ENCODE data around the gene PERCC1. TPM values are rescaled to one million over a fixed set of nuclear protein-coding genes. Genes with fewer than 3 reads are reported as not detected.

The PERCC1 gene
- total RNA-seq, 1 experiment from 2014 or later, result not detected

DNA sequence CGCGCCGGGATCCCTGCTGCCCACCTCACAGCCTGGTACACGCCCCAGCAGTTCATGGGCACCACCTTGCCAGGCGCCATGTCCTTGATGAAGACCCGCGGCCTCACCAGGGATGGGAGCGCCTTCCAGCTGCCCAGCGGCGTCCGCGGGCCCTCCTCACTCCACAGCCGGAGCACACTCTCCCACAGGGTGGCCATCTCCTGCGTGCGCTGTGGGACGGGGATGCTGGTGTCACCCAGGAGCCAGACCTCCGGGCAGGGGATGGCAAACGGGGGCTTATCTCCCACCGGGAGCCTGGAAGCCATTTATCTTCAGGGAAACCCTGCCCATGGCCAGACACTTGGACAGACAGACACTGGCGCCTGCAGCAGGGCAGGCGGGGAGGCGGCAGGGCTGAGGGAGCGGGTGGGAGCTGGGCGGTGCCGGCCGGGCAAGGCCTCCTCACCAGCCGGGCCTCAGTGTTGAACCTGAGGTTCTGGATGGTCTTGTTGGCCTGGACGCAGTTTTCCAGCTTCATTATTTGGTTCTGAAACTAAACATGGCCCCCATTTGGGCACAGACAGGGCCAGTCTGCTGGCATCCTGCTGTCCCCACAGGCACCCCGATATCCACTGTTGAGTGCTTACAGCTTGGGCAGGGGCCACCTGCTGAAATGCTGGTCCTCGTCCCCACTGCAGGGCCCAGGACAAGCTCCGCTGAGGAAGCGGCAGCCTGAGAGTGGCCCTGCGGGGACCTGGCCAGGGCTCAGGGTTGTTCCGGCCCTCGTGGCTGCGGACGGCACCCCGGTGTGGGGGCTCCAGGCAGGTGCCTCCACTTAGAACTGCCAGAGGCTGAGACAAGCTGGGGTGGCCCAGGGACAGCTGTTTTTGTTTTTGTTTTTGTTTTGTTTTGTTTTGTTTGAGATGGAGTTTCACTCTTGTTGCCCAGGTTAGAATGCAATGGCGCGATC, 4.0 kb downstream of the PERCC1 start:
- H3K4me3 ChIP-seq (ENCODE audit: low read depth, low read length, poor library complexity, severe bottlenecking), result no peak overlapping the region
- intact Hi-C loops (cut with micrococcal nuclease; ENCODE audit: unreplicated experiment), result no loop called here
- no TSS peak for BruUV-seq (replicated peaks)
- no peaks in the 10 kb centered on the region for H3K9me3 ChIP-seq (ENCODE audit: low read depth, low read length, poor library complexity, severe bottlenecking)
- DNase-seq (ENCODE audit: low spot score), result no peak
- no peak overlapping the region for H3K27ac ChIP-seq (ENCODE audit: low read depth, low read length, poor library complexity, severe bottlenecking)
- CTCF ChIA-PET, result no interaction called here
- H3K36me3 ChIP-seq (ENCODE audit: insufficient read depth, low read length, poor library complexity, severe bottlenecking), result no peaks in the 10 kb centered on the region
- peaks cover 10% of the 10 kb centered on the region for H3K4me1 ChIP-seq (ENCODE audit: insufficient read depth, low read length, poor library complexity, severe bottlenecking)
- peaks cover 10% of the 10 kb centered on the region for H3K27me3 ChIP-seq (replicated peaks; ENCODE audit: insufficient read depth, low read depth, low read length, poor library complexity)
- TF ChIP-seq, protein P1, sequence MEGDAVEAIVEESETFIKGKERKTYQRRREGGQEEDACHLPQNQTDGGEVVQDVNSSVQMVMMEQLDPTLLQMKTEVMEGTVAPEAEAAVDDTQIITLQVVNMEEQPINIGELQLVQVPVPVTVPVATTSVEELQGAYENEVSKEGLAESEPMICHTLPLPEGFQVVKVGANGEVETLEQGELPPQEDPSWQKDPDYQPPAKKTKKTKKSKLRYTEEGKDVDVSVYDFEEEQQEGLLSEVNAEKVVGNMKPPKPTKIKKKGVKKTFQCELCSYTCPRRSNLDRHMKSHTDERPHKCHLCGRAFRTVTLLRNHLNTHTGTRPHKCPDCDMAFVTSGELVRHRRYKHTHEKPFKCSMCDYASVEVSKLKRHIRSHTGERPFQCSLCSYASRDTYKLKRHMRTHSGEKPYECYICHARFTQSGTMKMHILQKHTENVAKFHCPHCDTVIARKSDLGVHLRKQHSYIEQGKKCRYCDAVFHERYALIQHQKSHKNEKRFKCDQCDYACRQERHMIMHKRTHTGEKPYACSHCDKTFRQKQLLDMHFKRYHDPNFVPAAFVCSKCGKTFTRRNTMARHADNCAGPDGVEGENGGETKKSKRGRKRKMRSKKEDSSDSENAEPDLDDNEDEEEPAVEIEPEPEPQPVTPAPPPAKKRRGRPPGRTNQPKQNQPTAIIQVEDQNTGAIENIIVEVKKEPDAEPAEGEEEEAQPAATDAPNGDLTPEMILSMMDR (conservative IDR thresholded peaks at IDR 0.05; ENCODE audit: low read depth, low read length), result no peak
- POLR2A ChIA-PET (ENCODE audit: low non-redundant PET), result no interaction called here

DNA sequence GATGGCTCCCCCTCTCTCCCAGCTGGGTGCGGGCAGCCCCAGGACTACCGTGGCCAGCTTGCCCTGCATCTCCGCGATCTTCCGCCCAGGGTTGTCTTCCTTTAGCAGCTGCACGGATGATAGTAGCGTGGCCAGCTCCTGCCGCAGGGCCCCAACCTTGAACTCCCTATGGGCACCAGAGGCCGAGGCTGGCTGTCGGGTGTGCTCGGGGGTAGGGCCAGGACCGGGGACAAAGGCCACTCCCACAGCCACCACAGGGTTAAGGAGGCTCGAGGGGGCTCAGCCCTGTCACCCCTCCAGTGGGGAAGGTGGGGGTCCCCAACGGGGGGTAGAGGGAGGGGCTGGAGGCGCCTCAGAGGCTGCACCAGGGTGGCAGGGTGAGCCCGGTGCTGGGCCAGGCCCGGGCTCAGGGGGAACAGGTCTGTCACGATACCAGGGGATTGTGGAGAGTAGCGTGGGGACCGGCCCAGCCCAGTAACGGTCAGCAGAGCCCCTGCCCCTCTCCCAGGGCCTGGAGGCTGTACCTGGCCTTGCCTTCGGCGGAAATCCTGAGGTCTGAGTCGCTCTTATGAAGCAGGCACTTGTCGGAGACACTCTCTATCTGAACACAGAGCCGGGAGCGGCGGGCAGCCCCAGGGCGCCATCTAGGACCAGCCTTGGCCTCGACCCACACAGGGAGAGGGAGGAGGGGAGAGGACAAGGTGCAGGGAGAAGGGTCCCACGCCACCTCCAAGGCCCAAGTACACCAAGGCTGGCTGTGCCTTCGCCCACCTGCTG, 5.2 kb downstream of the PERCC1 start:
- POLR2A ChIA-PET (ENCODE audit: low non-redundant PET), result no interaction called here

DNA sequence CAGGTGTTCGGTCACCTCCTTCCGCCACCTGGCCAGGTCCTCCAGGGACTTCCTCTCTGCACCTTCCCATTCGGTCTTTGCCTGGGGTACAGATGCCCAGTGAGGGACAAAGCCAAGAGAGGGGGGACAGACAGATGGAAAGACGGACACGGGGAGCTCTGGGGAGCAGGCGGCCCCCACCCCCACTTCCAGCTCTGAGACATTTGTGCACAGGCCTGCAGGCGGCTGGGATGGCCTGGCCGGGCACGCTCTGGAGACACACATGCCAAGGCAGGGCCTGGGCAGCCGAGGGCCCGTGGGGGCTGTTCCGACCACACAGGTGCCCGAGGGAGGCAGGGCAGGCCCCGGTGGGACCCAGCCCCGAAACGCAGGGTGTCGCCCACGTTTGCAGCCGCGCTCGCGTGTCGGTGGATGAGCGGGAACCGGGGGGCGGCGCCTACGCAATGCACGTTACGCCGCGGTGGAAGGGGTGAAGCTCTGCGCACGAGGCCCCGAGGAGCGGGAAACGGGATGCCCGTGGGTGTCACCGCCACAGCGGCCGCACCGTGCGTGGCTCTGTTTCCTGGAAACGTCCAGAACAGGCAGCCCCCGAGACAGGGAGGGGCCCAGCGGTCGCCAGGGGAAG, 6.0 kb downstream of the PERCC1 start:
- no peak for DNase-seq (ENCODE audit: low spot score)
- POLR2A ChIA-PET (ENCODE audit: low non-redundant PET), result no interaction called here
- no peaks in the 10 kb centered on the region for H3K36me3 ChIP-seq (ENCODE audit: insufficient read depth, low read length, poor library complexity, severe bottlenecking)
- BruUV-seq (replicated peaks), result no TSS peak
- H3K9me3 ChIP-seq (ENCODE audit: low read depth, low read length, poor library complexity, severe bottlenecking), result no peaks in the 10 kb centered on the region
- intact Hi-C loops (cut with micrococcal nuclease; ENCODE audit: unreplicated experiment), result no loop called here
- TF ChIP-seq, protein P1 (conservative IDR thresholded peaks at IDR 0.05; ENCODE audit: low read depth, low read length), result no peak
- TF ChIP-seq EZH2 (IDR thresholded peaks at IDR 0.05; ENCODE audit: borderline replicate concordance, low read depth, low read length, poor library complexity, severe bottlenecking), result no peak
- H3K27ac ChIP-seq (ENCODE audit: low read depth, low read length, poor library complexity, severe bottlenecking), result no peak overlapping the region
- CTCF ChIA-PET, result no interaction called here
- H3K4me1 ChIP-seq (ENCODE audit: insufficient read depth, low read length, poor library complexity, severe bottlenecking), result no peaks in the 10 kb centered on the region
- H3K27me3 ChIP-seq (replicated peaks; ENCODE audit: insufficient read depth, low read depth, low read length, poor library complexity), result peaks cover 4% of the 10 kb centered on the region
- H3K4me3 ChIP-seq (ENCODE audit: low read depth, low read length, poor library complexity, severe bottlenecking), result no peak overlapping the region

More for the DNA sequence above, 5.2 kb downstream of the PERCC1 start:
- Histone ChIP-seq H3K9me3 (ENCODE audit: low read depth, low read length, poor library complexity, severe bottlenecking) (no peaks in the 10 kb centered on the region), H3K27ac (ENCODE audit: low read depth, low read length, poor library complexity, severe bottlenecking) (no peak overlapping the region), H3K4me3 (ENCODE audit: low read depth, low read length, poor library complexity, severe bottlenecking) (no peak overlapping the region), H3K4me1 (ENCODE audit: insufficient read depth, low read length, poor library complexity, severe bottlenecking) (no peaks in the 10 kb centered on the region), H3K36me3 (ENCODE audit: insufficient read depth, low read length, poor library complexity, severe bottlenecking) (no peaks in the 10 kb centered on the region), H3K27me3 (replicated peaks; ENCODE audit: insufficient read depth, low read depth, low read length, poor library complexity) (peaks cover 4% of the 10 kb centered on the region)
- CTCF ChIA-PET, result no interaction called here
- TF ChIP-seq, protein P1 (conservative IDR thresholded peaks at IDR 0.05; ENCODE audit: low read depth, low read length), result no peak
- TF ChIP-seq EZH2 (IDR thresholded peaks at IDR 0.05; ENCODE audit: borderline replicate concordance, low read depth, low read length, poor library complexity, severe bottlenecking), result no peak
- no peak for DNase-seq (ENCODE audit: low spot score)
- BruUV-seq (replicated peaks), result no TSS peak
- intact Hi-C loops (cut with micrococcal nuclease; ENCODE audit: unreplicated experiment), result no loop called here

Measured in A673 (cell line).